Stromal cell of bone marrow (primary cell): ENCODE results near the gene ZNF337.
"Not testable (repeated sequence)": the region's sequence is repeated elsewhere in the genome, so short reads cannot be mapped to it uniquely, and the experiment has no call there.

Experiments used
- DNase-seq: peaks from one replicate; pipeline ENCODE4 v3.0.0-alpha.2; 2012; ENCODE audit warnings: low read depth

ZNF337 gene

GRCh38 chr20:25692499-25692898 is 4.2 kb downstream of the ZNF337 start:
- no peak for DNase-seq

DNA sequence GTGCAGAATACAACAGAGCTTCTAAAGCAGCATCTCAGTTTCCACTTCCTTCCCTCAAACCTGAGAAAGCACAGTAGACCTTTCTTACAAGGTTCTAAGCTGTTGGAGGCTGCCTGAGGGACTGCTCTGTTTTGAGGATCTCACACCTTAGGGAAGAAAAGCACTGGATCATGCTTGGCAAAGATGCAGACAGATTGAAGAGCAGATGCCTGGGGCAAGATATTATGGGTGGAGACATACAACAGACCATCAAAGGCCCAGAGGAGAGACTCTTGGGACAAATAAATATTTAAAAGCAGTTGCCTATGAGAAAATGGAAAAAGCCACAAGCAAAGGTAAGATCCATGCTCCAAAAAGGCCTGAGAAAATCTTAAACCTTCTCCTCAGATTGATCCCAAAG is 6.2 kb downstream of the ZNF337 start:
- no peak for DNase-seq

DNA sequence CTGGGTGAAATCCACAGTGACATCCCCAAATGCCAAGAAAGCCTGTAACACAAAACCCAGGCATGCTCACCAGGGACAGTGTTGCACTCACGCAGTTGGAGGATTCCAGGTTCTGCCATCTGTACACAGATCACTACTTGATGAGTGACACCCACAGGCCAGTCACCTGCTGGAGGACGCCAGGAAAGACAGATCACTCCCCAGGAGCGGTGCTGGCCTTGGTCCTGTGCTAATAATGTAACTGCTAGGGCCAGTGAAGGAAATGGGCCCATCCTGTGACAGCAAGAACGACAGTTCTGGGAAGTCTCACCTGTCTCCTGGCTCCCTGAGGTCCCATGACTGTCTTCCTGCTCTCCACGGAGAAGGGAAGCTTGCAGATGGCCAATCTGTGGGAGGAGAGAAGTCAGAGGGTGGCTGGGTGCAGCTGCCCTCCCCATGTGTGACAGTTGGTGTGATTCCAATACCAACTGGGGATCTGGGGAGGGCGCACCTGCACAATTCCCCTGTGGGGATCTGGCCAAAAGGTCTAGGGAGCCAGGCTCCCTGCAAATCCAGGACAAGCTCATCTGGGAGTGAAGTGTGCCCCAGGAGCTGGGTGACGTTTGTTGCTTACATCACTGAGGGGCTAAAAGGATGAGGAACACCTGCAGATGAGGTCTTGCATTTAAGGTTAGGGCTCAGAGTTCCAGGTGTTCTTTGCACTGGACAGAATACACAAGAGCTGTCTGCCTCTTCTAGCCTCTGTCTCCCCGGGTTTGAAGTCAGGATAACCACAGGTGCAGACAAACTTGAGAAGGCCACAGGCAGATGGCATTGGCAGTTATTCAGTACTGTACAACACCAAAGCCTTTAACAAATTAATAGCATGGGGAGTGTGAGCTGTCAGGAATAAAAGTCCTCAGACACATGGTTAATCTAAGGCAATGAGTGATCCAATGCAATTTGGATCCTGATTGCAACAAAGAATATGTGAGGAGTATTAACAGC is 10.3 kb downstream of the ZNF337 start:
- no peak for DNase-seq

- no peak for DNase-seq
These were observed 11.2 kb downstream of the ZNF337 start for GRCh38 chr20:25685276-25686080.

DNA sequence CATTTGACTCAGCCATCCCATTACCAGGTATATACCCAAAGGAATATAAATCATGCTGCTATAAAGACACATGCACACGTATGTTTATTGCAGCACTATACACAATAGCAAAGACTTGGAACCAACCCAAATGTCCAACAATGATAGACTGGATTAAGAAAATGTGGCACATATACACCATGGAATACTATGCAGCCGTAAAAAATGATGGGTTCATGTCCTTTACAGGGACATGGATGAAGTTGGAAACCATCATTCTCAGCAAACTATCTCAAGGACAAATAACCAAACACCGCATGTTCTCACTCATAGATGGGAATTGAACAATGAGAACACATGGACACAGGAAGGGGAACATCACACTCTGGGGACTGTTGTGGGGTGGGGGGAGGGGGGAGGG is 12.8 kb downstream of the ZNF337 start:
- not testable (repeated sequence) for DNase-seq

GRCh38 chr20:25683050-25683449 is 13.6 kb downstream of the ZNF337 start:
- DNase-seq, result no peak

DNA sequence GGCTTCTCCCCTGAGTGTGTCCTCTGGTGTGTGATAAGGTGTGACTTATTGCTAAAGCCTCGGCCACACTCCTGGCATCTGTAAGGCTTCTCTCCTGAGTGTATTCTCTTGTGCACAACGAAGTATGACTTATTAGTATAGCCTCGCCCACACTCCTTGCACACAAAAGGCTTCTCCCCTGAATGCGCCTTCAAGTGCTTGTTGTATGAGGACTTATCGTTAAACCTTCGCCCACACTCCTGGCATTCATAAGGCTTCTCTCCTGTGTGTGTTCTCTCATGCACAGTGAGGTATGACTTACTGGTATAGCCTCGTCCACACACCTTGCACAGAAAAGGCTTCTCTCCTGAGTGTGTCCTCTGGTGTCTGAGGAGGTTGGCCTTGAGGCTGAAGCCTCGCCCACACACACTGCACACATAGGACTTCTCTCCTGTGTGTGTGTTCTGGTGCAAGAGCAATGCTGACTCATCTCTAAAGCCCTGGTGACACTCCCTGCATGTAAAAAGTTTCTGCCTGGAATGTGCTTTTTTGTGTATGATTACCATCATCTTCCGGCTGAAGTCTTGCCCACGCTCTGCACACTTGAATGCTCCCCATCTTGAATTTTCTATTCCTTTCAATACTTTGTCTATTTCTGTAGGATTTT is 20.4 kb downstream of the ZNF337 start:
- no peak for DNase-seq

GRCh38 chr20:25675161-25675560 is 21.5 kb downstream of the ZNF337 start:
- no peak for DNase-seq

DNA sequence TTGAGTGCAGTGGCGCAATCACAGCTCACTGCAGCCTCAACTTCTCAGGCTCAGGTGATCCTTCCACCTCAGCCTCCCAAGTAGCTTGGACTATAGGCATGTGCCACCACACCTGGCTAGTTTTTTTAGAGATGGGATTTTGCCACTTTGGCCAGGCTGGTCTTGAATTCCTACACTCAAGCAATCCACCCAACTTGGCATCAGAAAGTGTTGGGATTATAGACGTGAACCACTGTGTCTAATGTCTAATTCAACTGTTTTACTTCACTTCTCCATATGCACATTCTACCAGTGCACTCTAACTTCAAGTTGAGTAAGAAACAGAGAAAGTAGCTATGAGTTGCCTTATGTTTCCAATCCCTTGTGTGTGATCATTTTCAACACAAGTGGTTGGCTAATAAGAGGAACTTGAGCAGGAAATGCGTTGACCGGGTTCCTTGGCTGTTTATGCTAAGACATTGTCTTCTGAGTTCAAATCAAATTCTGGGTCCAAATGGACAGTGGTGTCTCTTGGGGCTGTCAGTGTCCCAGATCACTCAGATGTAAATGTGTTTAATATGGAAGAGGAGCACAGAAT is 23.9 kb downstream of the ZNF337 start:
- DNase-seq, result no peak

GRCh38 chr20:25669826-25670422 is 26.7 kb downstream of the ZNF337 start:
- DNase-seq, result peak; percentile 66

DNA sequence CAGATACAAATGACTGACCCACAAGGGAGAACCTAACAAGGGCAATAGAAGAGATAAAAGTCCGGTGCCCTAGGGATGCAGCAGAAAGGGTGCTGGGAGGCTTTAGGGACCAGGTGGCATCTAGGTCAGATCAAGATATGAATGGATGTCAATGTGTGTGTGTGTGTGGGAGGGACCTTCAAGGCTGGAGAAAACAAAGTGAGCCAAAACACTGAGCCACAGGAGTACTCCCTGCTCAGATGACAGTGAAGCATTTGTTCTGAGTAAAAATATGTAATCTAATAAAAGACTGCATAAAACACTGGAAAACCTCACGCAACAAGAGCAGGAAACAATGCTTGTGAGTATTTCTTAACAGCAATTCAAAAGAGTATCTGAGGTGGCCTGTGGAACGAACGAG is 28.2 kb downstream of the ZNF337 start:
- no peak for DNase-seq

DNA sequence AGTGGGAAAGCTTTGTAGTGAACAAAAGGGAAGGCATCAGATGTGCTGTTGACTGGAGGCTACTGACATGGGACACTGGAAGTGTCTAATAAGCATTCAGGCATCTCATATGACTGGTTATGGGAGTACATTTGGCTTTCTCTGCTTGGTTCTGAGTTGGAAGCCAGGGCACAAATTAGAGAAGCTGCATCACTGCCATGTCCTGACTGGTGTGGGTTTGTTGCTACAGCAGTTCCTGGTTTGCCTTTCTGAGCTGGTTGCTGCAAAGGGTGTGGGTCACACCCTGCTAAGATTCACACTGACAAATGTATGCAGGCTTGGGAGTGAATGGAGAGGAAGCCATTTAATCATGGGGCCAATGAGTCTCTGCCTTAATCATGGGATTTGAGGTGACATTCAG is 36.7 kb downstream of the ZNF337 start:
- no peak for DNase-seq

DNA sequence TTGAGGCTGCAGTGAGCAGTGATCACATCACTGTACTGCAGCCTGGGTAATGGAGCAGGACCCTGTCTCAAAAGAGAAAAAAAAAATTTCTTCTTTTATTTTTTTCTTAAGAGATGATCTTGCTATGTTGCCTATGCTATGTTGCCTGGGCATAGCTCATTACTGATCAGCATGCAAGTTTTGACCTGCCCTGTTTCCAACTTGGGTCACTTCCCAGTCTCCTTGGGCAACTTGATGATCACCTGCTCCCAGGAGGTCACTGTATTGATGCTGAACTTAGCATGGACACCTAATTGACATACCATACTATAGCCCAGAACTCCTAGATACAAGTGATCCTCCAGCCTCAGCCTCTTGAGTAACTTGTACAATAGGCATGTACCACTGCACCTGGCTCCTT is 42.2 kb downstream of the ZNF337 start:
- no peak for DNase-seq

GRCh38 chr20:25652866-25653265 is 43.8 kb downstream of the ZNF337 start:
- not testable (repeated sequence) for DNase-seq

- DNase-seq, result no peak
These were observed 51.8 kb downstream of the ZNF337 start for GRCh38 chr20:25644814-25645213.

GRCh38 chr20:25643716-25644115 is 52.9 kb downstream of the ZNF337 start:
- no peak for DNase-seq

- no peak for DNase-seq
These were observed 59.4 kb downstream of the ZNF337 start for GRCh38 chr20:25637247-25637646.

- DNase-seq, result no peak
These were observed 63.5 kb downstream of the ZNF337 start for GRCh38 chr20:25632940-25633790.

GRCh38 chr20:25630615-25631014 is 66.0 kb downstream of the ZNF337 start:
- not testable (repeated sequence) for DNase-seq

- DNase-seq, result no peak
These were observed 66.7 kb downstream of the ZNF337 start for GRCh38 chr20:25629816-25630499.
